Amygdala (tissue), 56 donors: ENCODE measurements around the gene ARRB1.
"Not testable (repeated sequence)": the region's sequence is repeated elsewhere in the genome, so short reads cannot be mapped to it uniquely, and the experiment has no call there.

Experiments
- DNase-seq, 56 donors: peaks; one replicate each; lab custom pipeline; 2025; lab: John Stamatoyannopoulos, UW

ARRB1 gene

GRCh38 chr11:75373201-75373600 is 21.7 kb upstream of the ARRB1 start:
- DNase-seq: no peak

GRCh38 chr11:75371949-75372876 is 20.8 kb upstream of the ARRB1 start:
- DNase-seq: no peak

DNA sequence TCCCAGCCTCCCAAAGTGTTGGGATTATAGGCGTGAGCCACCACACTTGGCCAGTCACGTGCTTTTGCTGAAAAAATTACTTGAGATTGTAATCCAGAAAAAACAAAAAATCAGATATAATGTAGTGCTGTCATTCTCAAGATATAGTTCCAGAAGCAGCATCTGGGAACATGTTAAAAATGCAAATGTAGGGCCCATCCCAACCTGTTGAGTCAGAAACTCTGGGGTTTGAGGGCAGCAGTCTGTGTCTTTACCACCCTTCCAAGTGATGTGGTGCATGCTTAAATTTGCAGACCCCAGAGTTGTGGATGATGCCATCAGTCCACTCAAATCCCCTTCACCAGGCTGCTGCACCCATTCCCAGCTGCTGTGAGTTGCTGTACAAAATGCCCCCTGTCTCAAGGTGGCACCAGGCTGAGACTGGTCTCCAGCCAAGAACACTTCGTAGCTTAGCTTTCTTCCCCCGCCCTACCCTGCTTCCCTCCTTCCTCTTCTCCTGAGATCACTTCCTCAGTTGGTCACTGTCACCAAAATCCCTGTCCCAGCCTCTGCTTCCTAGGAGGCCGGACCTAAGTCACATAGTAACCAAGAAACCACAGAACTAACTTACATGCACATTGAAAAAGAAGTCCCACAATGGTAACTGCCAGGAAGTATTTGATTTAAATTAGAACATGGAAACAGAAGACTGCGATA is 18.2 kb upstream of the ARRB1 start:
- peak in 1 of 56 donors; percentile 28 for DNase-seq

GRCh38 chr11:75366826-75367225 is 15.4 kb upstream of the ARRB1 start:
- not testable (repeated sequence) for DNase-seq

DNA sequence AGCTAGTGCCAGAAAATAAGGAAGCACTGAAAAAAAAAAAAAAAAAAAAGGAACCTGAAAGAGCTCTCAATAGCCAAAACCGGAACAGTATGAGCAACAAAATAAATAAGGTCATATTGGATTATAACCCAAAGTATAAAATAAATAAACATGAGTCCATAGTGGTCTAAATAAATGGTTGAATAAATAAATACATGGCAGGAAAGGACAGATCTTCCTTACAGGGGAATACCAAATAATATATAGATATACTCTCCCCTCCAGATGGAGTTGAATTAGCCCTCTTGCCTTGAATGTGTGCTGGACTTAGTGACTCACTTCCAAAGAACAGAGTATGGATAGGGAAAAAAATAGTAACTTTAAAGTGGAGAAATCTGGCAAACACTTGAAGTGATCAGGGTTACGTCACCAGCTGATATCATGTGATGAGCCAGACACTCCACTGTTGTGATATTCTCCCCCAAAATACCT is 14.3 kb upstream of the ARRB1 start:
- no peak for DNase-seq

DNA sequence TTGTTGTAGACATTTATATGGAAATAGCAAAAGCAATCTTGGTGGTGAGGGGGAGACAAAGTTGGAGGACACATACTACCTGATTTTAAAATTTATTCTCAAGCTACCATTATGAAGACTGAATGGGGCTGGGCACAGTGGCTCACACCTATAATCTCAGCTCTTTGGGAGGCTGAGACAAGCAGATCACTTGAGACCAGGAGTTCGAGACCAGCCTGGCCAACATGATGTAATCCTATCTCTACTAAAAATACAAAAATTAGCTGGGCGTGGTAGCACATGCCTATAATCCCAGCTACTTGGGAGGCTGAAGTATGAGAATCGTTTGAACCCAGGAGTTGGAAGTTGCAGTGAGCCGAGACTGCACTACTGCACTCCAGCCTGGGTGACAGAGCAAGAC is 10.8 kb upstream of the ARRB1 start:
- not testable (repeated sequence) for DNase-seq

GRCh38 chr11:75356613-75357012 is 5.2 kb upstream of the ARRB1 start:
- DNase-seq: no peak

GRCh38 chr11:75355051-75355450 is 3.6 kb upstream of the ARRB1 start:
- no peak for DNase-seq

GRCh38 chr11:75352588-75353206 is 1.2 kb upstream of the ARRB1 start:
- DNase-seq: no peak

DNA sequence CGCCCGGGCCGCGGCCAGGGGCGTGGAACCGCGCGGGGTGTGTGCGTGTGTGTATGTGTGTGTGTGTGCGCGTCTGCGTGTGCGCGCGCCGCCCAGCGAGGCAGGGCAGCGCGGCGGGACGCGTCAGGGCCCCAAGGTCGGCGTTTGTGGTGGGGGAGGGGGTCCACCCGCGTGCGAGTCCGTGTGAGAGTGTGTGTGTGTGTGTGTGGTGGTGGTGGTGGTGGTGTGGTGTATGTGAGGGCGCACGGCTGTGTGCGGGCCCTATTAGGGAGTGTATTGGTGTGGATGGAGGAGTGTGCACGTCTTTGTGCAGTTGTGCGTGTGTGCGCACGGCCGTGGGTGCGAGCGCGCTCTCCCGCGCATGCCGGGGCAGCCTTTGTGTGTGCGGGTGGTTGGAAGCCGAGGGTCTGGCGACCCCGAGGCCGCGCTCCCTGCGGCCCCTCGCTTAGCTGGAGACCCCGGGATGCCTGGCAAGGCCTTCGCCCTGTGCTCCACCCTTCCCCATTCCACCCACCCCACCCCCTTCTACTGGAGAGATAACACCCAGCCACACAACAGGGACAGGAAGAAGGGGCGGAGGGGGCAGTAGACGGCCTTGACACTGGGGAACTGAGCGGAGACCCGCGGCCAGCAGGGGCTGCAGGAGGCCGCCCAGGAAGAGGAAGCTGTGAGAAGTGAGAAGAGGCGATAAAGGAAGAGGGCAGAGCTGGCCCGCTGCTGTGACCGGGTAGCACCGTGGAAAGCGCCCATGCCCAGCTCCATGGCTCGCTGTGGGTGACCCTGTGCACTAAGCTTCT is 528 bp upstream of the ARRB1 start:
- DNase-seq: peak in 25 of 56 donors; percentile 34 to 72 (median 63)

GRCh38 chr11:75350743-75351540 is 519 bp downstream of the ARRB1 start:
- DNase-seq: peak in 21 of 56 donors; percentile 31 to 85 (median 54)

DNA sequence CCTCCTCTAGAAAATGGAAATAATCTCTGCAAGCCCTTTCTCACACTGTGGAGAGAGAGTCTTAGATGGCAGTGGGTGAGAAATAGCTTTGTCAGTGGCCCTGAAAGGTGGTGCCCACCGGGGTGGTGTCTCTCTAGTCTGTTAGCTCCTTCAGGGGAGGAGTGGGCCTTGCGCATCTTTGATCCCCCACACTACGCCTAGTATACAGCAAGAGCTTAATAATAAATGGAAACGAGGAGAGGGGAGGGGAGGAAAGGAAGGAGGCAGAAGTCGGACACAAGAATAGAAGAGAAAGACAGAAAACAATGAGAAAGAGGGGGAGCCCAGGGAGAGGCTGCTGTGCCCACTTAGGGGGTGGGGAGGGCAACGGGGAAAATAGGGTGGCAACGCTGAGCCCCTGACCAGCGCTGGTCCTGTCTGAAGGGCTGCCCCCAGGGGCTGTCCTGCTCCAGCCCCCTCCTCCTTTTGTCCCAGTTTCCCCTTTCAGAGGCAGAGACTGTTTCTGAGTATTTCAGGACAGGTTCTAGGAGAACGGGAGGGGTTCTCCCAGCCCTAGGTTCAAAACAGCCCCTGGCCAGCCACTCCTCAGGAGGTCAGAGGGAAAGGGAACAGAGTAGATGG is 1.2 kb downstream of the ARRB1 start:
- no peak for DNase-seq

GRCh38 chr11:75349521-75350116 is 1.8 kb downstream of the ARRB1 start:
- DNase-seq: peak in 1 of 56 donors; percentile 54

DNA sequence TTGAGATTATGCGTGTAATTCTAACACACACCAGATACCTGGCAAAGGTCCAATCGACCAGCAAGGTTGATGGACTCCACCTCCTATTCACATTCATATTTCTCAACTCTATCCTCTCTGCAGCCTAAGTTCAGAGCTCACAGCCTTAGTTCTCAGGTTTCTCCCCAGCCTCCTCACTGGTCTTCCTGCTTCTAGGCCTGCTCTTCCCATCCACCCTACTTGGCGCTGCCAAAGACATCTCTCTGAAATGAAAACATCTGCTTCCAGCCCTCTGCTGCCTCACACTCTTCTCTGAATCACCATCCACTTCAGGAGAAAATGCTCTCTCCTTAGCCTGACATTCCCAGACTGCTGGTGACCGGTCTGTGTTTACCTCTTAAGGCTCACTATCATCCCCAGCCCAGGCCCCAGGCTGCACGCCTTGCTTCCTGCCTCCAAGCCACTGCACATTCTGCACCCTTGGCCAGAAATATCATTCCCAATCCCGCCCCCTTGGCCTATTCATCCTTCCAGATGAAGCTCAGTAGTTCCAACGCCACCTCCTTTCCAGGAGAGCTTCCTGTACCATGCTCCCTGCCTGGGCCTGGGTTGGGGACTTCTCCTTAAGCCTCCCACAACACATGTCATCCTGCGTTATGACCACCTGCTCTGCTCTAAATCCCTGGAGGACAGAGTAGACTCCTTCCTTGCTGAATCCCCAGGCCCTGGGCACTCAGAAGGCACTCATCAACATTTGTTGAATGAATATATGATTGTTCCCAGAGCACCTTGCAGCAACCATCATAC is 3.5 kb downstream of the ARRB1 start:
- no peak for DNase-seq

- peak in 2 of 56 donors; percentile 28 to 61 for DNase-seq
Observed at GRCh38 chr11:75346912-75347647, 4.4 kb downstream of the ARRB1 start.

GRCh38 chr11:75346296-75346695 is 5.2 kb downstream of the ARRB1 start:
- DNase-seq: no peak
